Mucosa of rectum (tissue), 2 donors: ENCODE measurements around the gene ZP1.

Experiments
- H3K27ac ChIP-seq, 2 donors: one replicate each; pipeline ENCODE4 v1.7.0; 2013; ENCODE audit warnings: inconsistent platforms in 2 of 2, low read depth in 2 of 2, low read length in 2 of 2
- H3K27me3 ChIP-seq, 2 donors: one replicate each; pipeline ENCODE4 v1.7.0; 2013; ENCODE audit warnings: low read length in 2 of 2; ENCODE audit not compliant: control insufficient read depth in 2 of 2, insufficient read depth in 2 of 2
- H3K36me3 ChIP-seq, 2 donors: one replicate each; pipeline ENCODE4 v1.7.0; 2013; ENCODE audit warnings: low read length in 2 of 2; ENCODE audit not compliant: control insufficient read depth in 2 of 2, insufficient read depth in 2 of 2
- H3K4me1 ChIP-seq, 2 donors: one replicate each; pipeline ENCODE4 v1.7.0; 2013; ENCODE audit warnings: low read length in 2 of 2, mild to moderate bottlenecking in 1 of 2; ENCODE audit not compliant: control insufficient read depth in 2 of 2, insufficient read depth in 2 of 2
- H3K4me3 ChIP-seq, 2 donors: one replicate each; pipeline ENCODE4 v1.7.0; 2013; ENCODE audit warnings: low read length in 2 of 2
- H3K9ac ChIP-seq, 2 donors: one replicate each; pipeline ENCODE4 v1.7.0; 2013; ENCODE audit warnings: low read length in 2 of 2, low read depth in 1 of 2, mild to moderate bottlenecking in 1 of 2
- H3K9me3 ChIP-seq, 2 donors: one replicate each; pipeline ENCODE4 v1.7.0; 2013; ENCODE audit warnings: low read length in 2 of 2; ENCODE audit not compliant: control insufficient read depth in 2 of 2
- donor health status: healthy.
- donor health status: Normal muscosa, but diverticular disease.

ZP1 gene

GRCh38 chr11:60834742-60835533 lies 32.4 kb upstream of the ZP1 start:
- H3K27ac ChIP-seq = peak overlapping the region; percentile 29 to 71
- H3K9me3 ChIP-seq = no peaks in the 10 kb centered on the region
- H3K4me3 ChIP-seq = no peak overlapping the region
- peaks cover 9 to 20% of the 10 kb centered on the region in 2 donors for H3K4me1 ChIP-seq
- H3K27me3 ChIP-seq = no peaks in the 10 kb centered on the region
- H3K9ac ChIP-seq = no peak overlapping the region
- no peaks in the 10 kb centered on the region for H3K36me3 ChIP-seq

GRCh38 chr11:60835534-60835846 lies 31.9 kb upstream of the ZP1 start:
- no peak overlapping the region for H3K9ac ChIP-seq
- H3K4me1 ChIP-seq = peaks cover 9 to 19% of the 10 kb centered on the region in 2 donors
- H3K27me3 ChIP-seq = no peaks in the 10 kb centered on the region
- H3K4me3 ChIP-seq = no peak overlapping the region
- H3K27ac ChIP-seq = peak overlapping the region; percentile 29 to 71
- H3K9me3 ChIP-seq = no peaks in the 10 kb centered on the region
- H3K36me3 ChIP-seq = no peaks in the 10 kb centered on the region

DNA sequence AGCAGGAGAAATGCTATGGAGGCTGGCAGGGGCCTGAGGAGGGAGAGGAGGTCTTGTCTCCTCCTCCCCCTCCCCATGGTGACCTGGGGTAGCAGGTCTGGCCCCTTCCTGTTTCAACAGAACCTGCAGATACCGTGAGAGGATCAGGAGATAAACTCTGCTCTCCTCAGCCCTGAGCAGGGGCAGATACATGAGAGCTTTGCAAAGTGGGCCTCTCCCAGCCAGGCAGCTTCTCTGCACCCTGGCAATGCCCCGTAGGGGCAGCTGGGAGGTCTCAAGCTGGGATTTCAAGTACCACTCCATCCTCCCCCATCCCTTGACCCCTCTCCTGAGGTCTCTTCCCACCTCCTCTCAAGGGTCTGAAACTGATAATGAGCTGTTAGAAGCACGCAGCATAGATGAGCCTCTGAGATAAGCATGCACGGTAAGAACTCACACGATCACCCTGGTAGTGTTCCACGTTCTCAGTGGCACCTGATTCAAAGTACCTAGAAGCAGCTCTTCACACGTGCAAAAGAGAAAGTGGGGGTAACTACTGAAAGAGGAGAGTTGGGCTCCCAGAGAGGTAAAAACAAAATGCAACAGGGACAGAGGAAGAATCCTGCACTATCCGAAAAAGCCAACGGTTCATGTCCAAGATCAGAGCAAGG lies 30.4 kb upstream of the ZP1 start:
- Histone ChIP-seq H3K4me1 (peaks cover 17 to 25% of the 10 kb centered on the region in 2 donors), H3K9me3 (no peaks in the 10 kb centered on the region)

DNA sequence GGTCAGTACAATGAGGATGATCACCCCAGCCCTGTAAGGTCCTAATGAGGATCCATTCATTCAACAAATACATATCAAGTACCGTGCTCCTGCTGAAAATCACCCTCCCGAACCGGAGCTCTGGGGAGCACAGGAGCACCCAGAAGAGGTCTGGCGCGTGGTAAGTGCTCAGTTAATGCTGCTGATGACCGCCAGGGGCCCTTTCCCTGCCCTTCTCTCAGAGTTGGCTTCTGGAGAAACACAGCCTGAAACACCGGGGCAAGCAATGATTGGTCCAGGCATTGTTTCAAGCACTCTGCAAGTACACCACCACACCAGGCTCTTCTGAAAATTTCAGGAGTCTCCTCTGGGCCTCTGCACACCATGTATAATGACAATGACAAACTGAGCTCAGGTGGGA lies 29.2 kb upstream of the ZP1 start:
- no peak overlapping the region for H3K9ac ChIP-seq

More for the DNA sequence above, 30.4 kb upstream of the ZP1 start:
- no peak overlapping the region for H3K4me3 ChIP-seq
- no peaks in the 10 kb centered on the region for H3K27me3 ChIP-seq
- no peaks in the 10 kb centered on the region for H3K36me3 ChIP-seq
- H3K9ac ChIP-seq = no peak overlapping the region
- no peak overlapping the region for H3K27ac ChIP-seq

GRCh38 chr11:60840470-60841430 lies 26.6 kb upstream of the ZP1 start:
- peak overlapping the region; percentile 58 to 82 for H3K27ac ChIP-seq
- peak overlapping the region; percentile 79 to 88 for H3K4me3 ChIP-seq
- H3K27me3 ChIP-seq = no peaks in the 10 kb centered on the region
- H3K4me1 ChIP-seq = peaks cover 28 to 29% of the 10 kb centered on the region in 2 donors
- H3K9me3 ChIP-seq = no peaks in the 10 kb centered on the region
- H3K9ac ChIP-seq = peak overlapping the region; percentile 65 to 77
- H3K36me3 ChIP-seq = no peaks in the 10 kb centered on the region

More for the DNA sequence above, 29.2 kb upstream of the ZP1 start:
- Histone ChIP-seq H3K4me1 (peaks cover 24 to 30% of the 10 kb centered on the region in 2 donors), H3K27ac (no peak overlapping the region), H3K27me3 (no peaks in the 10 kb centered on the region), H3K4me3 (no peak overlapping the region), H3K9me3 (no peaks in the 10 kb centered on the region), H3K36me3 (no peaks in the 10 kb centered on the region)

DNA sequence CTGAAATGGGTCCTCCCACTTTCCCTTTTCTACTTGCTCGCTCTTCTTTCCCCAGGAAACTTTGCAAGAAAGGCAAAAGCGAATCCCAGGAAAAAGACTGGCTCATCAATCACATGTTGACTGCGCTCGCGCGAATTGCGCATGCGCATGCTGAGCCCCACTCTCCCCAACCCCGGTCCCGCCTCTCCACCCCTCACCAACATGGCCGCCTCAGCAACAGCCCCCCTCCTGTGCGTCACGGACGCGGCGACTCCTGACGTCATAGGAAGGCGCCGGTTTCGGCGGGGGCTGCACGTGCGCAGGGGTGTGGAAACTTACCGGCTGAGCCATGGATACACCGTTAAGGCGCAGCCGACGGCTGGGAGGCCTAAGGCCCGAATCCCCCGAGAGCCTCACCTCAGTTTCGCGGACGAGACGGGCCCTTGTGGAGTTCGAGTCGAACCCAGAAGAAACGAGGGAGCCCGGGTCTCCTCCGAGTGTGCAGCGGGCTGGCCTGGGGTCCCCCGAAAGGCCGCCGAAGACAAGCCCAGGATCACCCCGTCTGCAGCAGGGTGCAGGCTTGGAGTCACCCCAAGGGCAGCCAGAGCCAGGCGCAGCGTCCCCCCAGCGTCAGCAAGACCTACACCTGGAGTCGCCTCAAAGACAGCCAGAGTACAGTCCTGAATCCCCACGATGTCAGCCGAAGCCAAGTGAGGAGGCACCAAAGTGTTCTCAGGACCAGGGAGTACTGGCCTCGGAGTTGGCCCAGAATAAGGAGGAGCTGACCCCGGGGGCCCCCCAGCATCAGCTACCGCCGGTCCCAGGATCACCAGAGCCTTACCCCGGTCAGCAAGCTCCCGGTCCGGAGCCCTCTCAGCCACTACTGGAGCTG lies 25.3 kb upstream of the ZP1 start, which contains the start of gene CCDC86:
TSS of gene CCDC86 (plus strand) at position 317 of the 871 bp plus-strand sequence. CDS start at position 329, 12 bp downstream.
- Histone ChIP-seq H3K36me3 (no peaks in the 10 kb centered on the region), H3K27ac (peak within 1 kb of the TSS; percentile 54 to 82), H3K9me3 (no peaks in the 10 kb centered on the region), H3K4me1 (peaks cover 28 to 29% of the 10 kb centered on the region in 2 donors), H3K27me3 (no peaks in the 10 kb centered on the region), H3K9ac (peak within 1 kb of the TSS; percentile 77 to 80), H3K4me3 (peak within 1 kb of the TSS; percentile 79 to 88)

GRCh38 chr11:60842668-60843600 lies 24.4 kb upstream of the ZP1 start:
- H3K9ac ChIP-seq = peak overlapping the region; percentile 77 to 80
- H3K36me3 ChIP-seq = no peaks in the 10 kb centered on the region
- no peaks in the 10 kb centered on the region for H3K9me3 ChIP-seq
- H3K27me3 ChIP-seq = no peaks in the 10 kb centered on the region
- H3K27ac ChIP-seq = peak overlapping the region in 1 of 2 donors; percentile 82
- peaks cover 28 to 29% of the 10 kb centered on the region in 2 donors for H3K4me1 ChIP-seq
- peak overlapping the region; percentile 79 to 88 for H3K4me3 ChIP-seq

GRCh38 chr11:60844045-60844869 lies 23.1 kb upstream of the ZP1 start:
- peaks cover 28 to 29% of the 10 kb centered on the region in 2 donors for H3K4me1 ChIP-seq
- peak overlapping the region; percentile 79 to 88 for H3K4me3 ChIP-seq
- peak overlapping the region in 1 of 2 donors; percentile 77 for H3K9ac ChIP-seq
- H3K9me3 ChIP-seq = no peaks in the 10 kb centered on the region
- no peak overlapping the region for H3K27ac ChIP-seq
- peaks cover 5 to 10% of the 10 kb centered on the region in 2 donors for H3K36me3 ChIP-seq
- H3K27me3 ChIP-seq = no peaks in the 10 kb centered on the region
